HG03469 (cell line): ENCODE measurements around the gene GCDH.
A peak's percentile ranks its signal among the peaks of the same experiment; 100 is the strongest.
"Not testable (repeated sequence)": the region's sequence is repeated elsewhere in the genome, so short reads cannot be mapped to it uniquely, and the experiment has no call there.

Source experiments
- ATAC-seq: cut with Tn5 transposase; IDR thresholded peaks from one replicate; pipeline ENCODE4 v1.9.1; 2021; ENCODE audit warnings: mild to moderate bottlenecking, moderate library complexity, moderate number of reproducible peaks; ENCODE audit not compliant: unreplicated experiment

GCDH gene

GRCh38 chr19:12899891-12900518 lies 9.0 kb downstream of the GCDH start:
- ATAC-seq: peak; percentile 40

GRCh38 chr19:12907166-12907565 lies 16.2 kb downstream of the GCDH start:
- ATAC-seq: no peak

DNA sequence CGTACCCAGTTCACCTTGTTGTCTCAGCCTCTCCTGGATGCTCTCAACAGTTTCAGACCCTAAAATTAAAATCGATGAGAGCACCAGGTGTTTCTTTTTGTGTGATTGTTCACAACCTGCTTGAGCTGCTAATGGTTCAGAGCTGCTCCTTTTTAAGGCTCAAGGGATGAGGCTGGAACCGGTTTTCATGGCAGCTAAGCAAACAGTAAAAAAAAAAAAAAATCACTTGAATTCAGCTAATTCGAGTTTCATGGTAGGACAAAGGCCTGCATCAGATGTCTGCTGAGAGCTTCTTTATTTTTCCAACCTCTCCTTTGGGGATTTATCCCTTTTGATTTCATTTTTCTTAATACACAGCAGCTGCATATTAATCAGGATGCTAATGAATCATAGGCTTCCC lies 21.6 kb downstream of the GCDH start:
- no peak for ATAC-seq

DNA sequence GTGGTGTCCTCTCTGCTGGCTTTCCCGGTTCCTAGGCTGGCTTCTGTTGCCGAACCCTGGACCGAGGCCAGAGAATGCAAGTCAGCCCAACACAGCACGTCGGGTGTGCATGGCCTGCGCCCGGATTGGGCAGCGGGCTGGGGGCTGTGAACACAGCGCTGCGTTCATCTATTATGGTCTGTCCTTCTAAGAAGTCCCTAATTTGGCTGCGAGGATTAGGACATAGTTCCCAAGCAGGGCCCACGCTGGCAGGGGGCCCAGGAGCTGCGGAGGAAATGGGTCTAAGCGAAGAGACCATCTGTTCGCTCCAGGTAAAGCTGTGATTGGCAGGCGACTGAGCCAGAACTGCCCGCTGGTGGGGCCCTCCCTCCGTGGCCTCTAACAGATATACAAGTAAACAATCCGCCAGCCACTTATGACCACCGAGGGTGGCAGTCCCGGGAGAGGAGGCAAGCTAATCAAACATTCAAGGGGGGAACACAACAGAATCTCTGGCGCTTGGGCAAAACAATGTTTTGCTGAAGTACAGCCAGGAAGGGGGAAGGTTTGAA lies 22.1 kb downstream of the GCDH start:
- no peak for ATAC-seq

GRCh38 chr19:12913851-12914690 lies 23.1 kb downstream of the GCDH start:
- no peak for ATAC-seq

GRCh38 chr19:12915860-12916259 lies 24.9 kb downstream of the GCDH start:
- not testable (repeated sequence) for ATAC-seq

GRCh38 chr19:12918253-12918652 lies 27.3 kb downstream of the GCDH start:
- ATAC-seq: no peak

GRCh38 chr19:12921047-12921446 lies 30.1 kb downstream of the GCDH start:
- no peak for ATAC-seq

- no peak for ATAC-seq
These were observed 32.0 kb downstream of the GCDH start for GRCh38 chr19:12922959-12923358.

DNA sequence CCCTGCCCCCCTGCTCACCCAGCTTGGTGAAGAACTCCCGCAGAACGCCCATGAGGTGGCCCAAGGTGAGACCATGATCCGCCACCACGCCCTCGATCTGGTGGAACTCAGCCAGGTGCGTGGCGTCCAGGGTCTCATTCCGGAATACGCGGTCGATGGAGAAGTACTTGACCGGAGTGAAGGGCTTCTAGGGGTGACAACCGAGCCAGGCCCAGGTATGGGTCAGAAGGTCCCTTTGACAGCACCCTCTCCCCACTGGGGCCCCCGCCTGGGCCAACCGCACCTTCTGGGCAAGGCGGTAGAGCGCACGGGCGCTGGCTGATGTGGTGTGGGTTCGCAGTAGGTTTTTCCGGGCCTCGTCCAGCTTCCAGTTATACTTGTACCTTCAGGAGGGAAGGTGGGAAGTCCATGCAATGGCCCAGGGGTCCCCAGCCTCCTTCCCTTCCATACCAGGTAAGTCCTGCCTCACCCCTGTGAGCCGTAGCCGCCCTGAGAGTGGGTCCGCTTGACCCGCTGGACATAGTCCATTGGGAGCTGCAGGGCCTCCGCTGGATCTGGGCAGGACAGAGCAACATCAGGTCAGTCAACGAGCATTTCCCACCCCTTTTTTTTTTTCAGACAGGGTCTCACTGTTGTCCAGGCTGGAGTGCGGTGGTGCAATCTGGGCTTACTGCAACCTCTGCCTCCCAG lies 33.8 kb downstream of the GCDH start:
- no peak for ATAC-seq

GRCh38 chr19:12930002-12930645 lies 39.2 kb downstream of the GCDH start:
- ATAC-seq: no peak

DNA sequence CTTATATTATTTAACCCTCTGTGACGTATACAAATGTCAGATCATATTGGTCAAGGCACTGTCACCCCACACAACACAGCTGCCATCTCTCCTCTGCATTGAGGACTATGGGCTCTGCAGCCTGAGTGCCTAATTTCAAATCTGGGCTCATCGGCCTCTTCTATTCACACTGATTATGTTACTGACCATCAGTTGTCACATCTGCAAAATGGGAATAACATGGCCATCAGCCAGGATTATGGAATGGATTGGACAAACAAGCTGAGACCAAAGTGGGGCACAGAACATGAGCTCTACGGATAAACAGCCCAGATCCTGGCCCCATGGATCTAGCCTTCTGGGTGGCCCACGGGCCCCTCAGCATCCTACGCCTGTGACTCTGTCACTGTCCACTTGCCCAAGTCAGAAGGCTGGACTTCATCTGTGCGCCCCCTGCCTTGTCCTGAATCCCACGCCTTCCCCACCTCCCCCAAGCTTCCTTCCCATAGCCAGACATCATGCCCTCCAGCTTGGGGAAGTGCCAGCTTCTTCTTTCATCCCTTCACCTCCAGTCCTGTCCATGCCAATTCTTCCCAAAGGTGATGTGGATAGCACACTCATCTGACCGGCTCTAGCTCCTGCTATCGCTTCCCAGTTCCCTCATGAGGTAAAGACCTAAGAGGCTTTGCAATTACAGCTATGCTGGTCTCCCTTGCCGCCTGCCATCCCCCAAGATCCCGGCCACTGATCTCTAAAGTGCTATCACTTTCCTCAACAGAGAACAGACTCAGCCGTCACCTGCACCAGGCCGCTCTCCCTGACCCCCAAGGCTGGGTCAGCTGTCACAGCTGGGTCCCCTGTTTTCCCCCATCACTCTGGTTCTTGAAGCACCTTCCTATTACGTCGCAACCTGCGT lies 41.7 kb downstream of the GCDH start:
- ATAC-seq: no peak

DNA sequence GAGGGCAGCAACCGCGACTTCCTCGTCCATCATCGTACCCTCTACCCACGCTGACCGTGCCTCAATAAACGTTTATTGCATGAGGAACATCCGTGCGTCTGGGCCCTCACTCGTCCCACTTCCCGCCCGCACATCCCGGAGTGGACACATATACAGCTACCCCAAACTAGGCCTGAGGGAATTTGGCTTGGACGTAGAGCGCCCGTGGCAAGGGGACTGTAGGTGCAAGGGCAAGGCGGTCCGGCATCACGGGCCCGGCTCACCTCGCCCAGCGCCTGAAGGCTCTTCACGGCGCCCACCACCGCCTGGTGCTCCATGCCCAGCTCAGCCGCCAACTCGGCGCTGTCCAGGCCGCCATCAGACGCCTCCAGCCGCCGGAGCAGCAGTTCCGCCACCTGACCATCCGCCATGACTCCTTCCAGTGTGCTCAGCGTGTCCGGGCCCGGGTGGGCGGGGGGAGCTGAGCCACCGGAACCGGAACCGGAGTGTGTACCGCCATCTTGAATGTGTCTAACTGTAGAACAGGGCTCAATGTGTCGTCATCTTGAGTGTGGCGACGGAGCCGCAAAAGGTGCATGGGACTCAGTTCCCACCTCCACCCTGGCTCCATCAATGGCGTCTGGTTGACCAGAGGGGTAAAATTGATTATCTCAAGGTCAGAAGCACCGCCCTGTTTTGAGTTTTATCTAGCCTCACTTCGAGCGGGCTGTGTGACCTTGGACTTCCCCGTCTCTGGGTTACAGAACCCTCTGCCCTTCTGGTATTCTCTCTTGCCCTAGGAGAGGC lies 42.5 kb downstream of the GCDH start, which contains the start of gene FARSA:
FARSA (minus strand) TSS at position 425 of the 786 bp plus-strand sequence; CDS start at position 410, 15 bp downstream.
- ATAC-seq: peak; percentile 32

- ATAC-seq: no peak
These were observed 44.1 kb downstream of the GCDH start for GRCh38 chr19:12935071-12935470.

DNA sequence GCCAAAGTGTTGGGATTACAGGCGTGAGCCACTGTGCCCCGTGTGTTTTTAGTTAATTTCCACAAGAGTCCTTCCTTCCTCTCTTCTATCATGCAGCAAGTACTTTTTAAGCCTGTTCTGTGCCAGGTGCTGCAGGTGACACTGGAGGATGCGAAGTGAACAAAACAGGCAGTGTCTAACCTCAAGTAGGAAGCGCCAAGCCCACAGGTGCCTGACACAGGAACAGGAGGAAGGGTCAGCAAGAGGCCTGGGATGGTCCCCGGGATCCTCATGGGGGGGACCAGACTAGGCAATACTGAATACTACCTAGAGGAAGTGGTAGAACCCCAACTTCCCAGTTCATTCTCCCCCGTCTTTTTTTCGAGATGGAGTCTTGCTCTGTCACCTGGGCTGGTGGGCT lies 45.6 kb downstream of the GCDH start:
- ATAC-seq: no peak

DNA sequence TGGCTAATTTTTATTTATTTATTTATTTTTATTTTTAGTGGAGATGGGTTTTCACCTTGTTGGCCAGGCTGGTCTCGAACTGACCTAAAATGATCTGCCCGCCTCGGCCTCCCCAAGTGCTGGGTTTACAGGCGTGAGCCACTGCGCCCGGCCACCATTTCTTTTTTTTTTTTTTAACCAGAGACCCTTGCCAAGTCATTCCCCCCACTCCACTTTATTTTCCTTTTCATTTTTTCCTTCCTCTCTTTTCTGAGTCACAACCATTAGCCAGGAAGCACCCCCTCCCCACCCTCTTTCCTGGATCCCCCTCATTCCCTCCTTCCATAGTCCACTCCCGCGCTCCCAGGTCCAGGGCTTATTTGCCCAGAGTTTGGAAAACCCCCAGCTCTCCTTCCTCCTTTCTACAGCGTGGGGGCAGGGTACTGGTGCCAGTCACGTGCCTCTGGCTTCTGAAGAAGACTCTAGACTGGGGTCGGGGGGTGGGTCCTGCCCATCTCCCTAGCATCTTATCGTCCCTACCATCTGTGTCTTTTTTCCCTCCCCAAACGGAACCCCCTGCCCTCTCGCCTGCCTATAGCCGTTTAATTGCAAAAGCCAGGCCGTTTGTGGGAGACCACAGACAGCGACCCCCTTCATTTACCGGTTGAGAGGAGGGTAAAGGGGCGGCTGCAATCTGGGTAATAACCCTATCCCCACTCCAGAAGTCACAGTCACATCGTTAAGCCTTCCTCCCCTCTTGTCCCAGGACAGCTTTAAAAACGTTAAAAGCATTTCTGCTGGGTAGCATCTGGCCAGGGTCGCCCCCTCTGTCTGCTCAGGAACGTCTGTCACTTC lies 46.4 kb downstream of the GCDH start:
- no peak for ATAC-seq

- ATAC-seq: peak; percentile 57
These were observed 47.2 kb downstream of the GCDH start, which contains the start of gene CALR for GRCh38 chr19:12937927-12938778. Gene CALR (plus strand): TSS chr19:12938609. CDS start chr19:12938680, 71 bp downstream.
